Caco-2 (cell line): ENCODE data around the gene PPM1K. TPM values are rescaled to one million over a fixed set of nuclear protein-coding genes. Genes with fewer than 3 reads are reported as not detected.

Experiments
- BruUV-seq: library from RNA; stranded (reverse); fragments of 400-500 nt; replicated peaks from 2 replicates; lab custom pipeline; 2021; lab: Mats Ljungman, UMichigan
- CTCF ChIA-PET: fragments of 300-600 bp; sonication (Branson Sonifier 250); formaldehyde crosslinking; loops from one replicate; lab custom pipeline; 2022; ENCODE audit warnings: antibody characterized with exemption; lab: Charles Lee
- POLR2A ChIA-PET: fragments of 300-600 bp; sonication (Branson Sonifier 250); formaldehyde crosslinking; loops from one replicate; lab custom pipeline; 2022; ENCODE audit warnings: antibody characterized with exemption; lab: Charles Lee
- DNase-seq, 2 experiments: peaks; one replicate each; pipeline versions ENCODE4 v3.0.0 to v3.0.0-alpha.2; 2020 to 2022
- H3K27me3 ChIP-seq: replicated peaks from 2 replicates; pipeline ENCODE4 v1.6.0; 2011; ENCODE audit warnings: low read length; ENCODE audit not compliant: control insufficient read depth, insufficient read depth
- H3K36me3 ChIP-seq: 2 replicates; pipeline ENCODE4 v1.5.1; 2011; ENCODE audit warnings: low read length; ENCODE audit not compliant: control insufficient read depth, insufficient read depth
- H3K4me1 ChIP-seq: fragments of 250-450 bp; sonication (Bioruptor Pico); 2 replicates; pipeline ENCODE4 v1.5.1; 2020; ENCODE audit warnings: mild to moderate bottlenecking
- H3K4me3 ChIP-seq: 2 replicates; pipeline ENCODE4 v1.5.1; 2011; ENCODE audit warnings: low read depth, mild to moderate bottlenecking, control low read depth, low read length
- H3K9me3 ChIP-seq: fragments of 250-450 bp; sonication (Bioruptor Pico); 2 replicates; pipeline ENCODE4 v1.5.1; 2020; ENCODE audit warnings: mild to moderate bottlenecking, moderate library complexity
- H3K27ac Mint-ChIP-seq: one replicate; pipeline ENCODE4 v1.8.0; 2022; ENCODE audit warnings: mixed read lengths; ENCODE audit not compliant: unreplicated experiment
- H3K27me3 Mint-ChIP-seq: one replicate; pipeline ENCODE4 v1.8.0; 2022; ENCODE audit warnings: mixed read lengths; ENCODE audit not compliant: insufficient read depth, unreplicated experiment
- H3K36me3 Mint-ChIP-seq: one replicate; pipeline ENCODE4 v1.8.0; 2022; ENCODE audit warnings: mild to moderate bottlenecking, mixed read lengths; ENCODE audit not compliant: insufficient read depth, unreplicated experiment
- H3K4me1 Mint-ChIP-seq: one replicate; pipeline ENCODE4 v1.8.0; 2022; ENCODE audit warnings: low read depth, mixed read lengths; ENCODE audit not compliant: unreplicated experiment
- H3K4me3 Mint-ChIP-seq: one replicate; pipeline ENCODE4 v1.8.0; 2022; ENCODE audit warnings: mild to moderate bottlenecking, moderate library complexity, mixed read lengths; ENCODE audit not compliant: unreplicated experiment
- H3K9me3 Mint-ChIP-seq: one replicate; pipeline ENCODE4 v1.8.0; 2022; ENCODE audit warnings: mixed read lengths; ENCODE audit not compliant: unreplicated experiment
- CTCF ChIP-seq, 2 experiments: fragments of 200-600 bp in 1 of 2; IDR thresholded peaks; 1 replicate in 1 of 2; 2 replicates in 1 of 2; pipeline versions ENCODE4 v1.5.1 to v1.8.0; 2011 to 2022; ENCODE audit warnings: antibody characterized with exemption in 1 of 2, control low read depth in 1 of 2, inconsistent platforms in 1 of 2, low read depth in 1 of 2, low read length in 1 of 2, mild to moderate bottlenecking in 1 of 2, moderate library complexity in 1 of 2; ENCODE audit not compliant: insufficient read depth in 1 of 2, severe bottlenecking in 1 of 2, unreplicated experiment in 1 of 2
- intact Hi-C: fragments of 100-400 bp; cut with micrococcal nuclease; formaldehyde crosslinking; loops from one replicate; pipeline ENCODE4 v1.10.0; 2022; ENCODE audit not compliant: unreplicated experiment
- total RNA-seq: library from RNA; stranded (reverse); gene quantifications from 2 replicates; pipeline ENCODE4 v1.2.3, GENCODE V29; 2022

Gene PPM1K
- total RNA-seq, 1 experiment from 2014 or later, result 23.8 TPM

- Mint-ChIP-seq H3K4me3 (no peak overlapping the region), H3K36me3 (no peaks in the 10 kb centered on the region), H3K27ac (no peak overlapping the region), H3K9me3 (peaks cover 9% of the 10 kb centered on the region), H3K4me1 (no peaks in the 10 kb centered on the region), H3K27me3 (no peaks in the 10 kb centered on the region)
- intact Hi-C loops, result loop anchor here (2.0 kb wide), 1 partner anchor 72 kb away; no protein-coding TSS in a partner anchor
- no peaks in the 10 kb centered on the region for H3K36me3 ChIP-seq
- TF ChIP-seq CTCF (IDR thresholded peaks at IDR 0.05; ENCODE audit: insufficient read depth in 1 of 2, low read depth in 1 of 2, low read length in 1 of 2, severe bottlenecking in 1 of 2, unreplicated experiment in 1 of 2), result no peak
- DNase-seq, result no peak
- no peak overlapping the region for H3K4me3 ChIP-seq
- ChIA-PET CTCF (interaction anchor here (0.7 kb wide), 1 partner anchor 7 kb away, joined by 3 read pairs; no protein-coding TSS in a partner anchor), POLR2A (no interaction called here)
- H3K9me3 ChIP-seq, result no peaks in the 10 kb centered on the region
- BruUV-seq, result no TSS peak
- H3K27me3 ChIP-seq, result no peaks in the 10 kb centered on the region
- no peaks in the 10 kb centered on the region for H3K4me1 ChIP-seq
These were observed 37.2 kb downstream of the PPM1K start for GRCh38 chr4:88247148-88247547.

- ChIA-PET POLR2A (no interaction called here), CTCF (no interaction called here)
- Histone ChIP-seq H3K36me3 (no peaks in the 10 kb centered on the region), H3K4me1 (no peaks in the 10 kb centered on the region), H3K9me3 (no peaks in the 10 kb centered on the region), H3K4me3 (no peak overlapping the region), H3K27me3 (no peaks in the 10 kb centered on the region)
- Mint-ChIP-seq H3K36me3 (no peaks in the 10 kb centered on the region), H3K27me3 (no peaks in the 10 kb centered on the region), H3K27ac (no peak overlapping the region), H3K4me1 (no peaks in the 10 kb centered on the region), H3K9me3 (peaks cover 9% of the 10 kb centered on the region), H3K4me3 (no peak overlapping the region)
- intact Hi-C loops, result loop anchor here (2.0 kb wide), 1 partner anchor 72 kb away; no protein-coding TSS in a partner anchor
- no peak for TF ChIP-seq CTCF (IDR thresholded peaks at IDR 0.05; ENCODE audit: insufficient read depth in 1 of 2, low read depth in 1 of 2, low read length in 1 of 2, severe bottlenecking in 1 of 2, unreplicated experiment in 1 of 2)
- DNase-seq, result no peak
- no TSS peak for BruUV-seq
These were observed 37.8 kb downstream of the PPM1K start for GRCh38 chr4:88246600-88246999.

GRCh38 chr4:88244816-88245579 lies 39.4 kb downstream of the PPM1K start:
- Mint-ChIP-seq H3K4me1 (no peaks in the 10 kb centered on the region), H3K27me3 (no peaks in the 10 kb centered on the region), H3K27ac (no peak overlapping the region), H3K9me3 (peaks cover 9% of the 10 kb centered on the region), H3K4me3 (no peak overlapping the region), H3K36me3 (no peaks in the 10 kb centered on the region)
- Histone ChIP-seq H3K36me3 (no peaks in the 10 kb centered on the region), H3K4me3 (no peak overlapping the region), H3K27me3 (no peaks in the 10 kb centered on the region), H3K9me3 (no peaks in the 10 kb centered on the region), H3K4me1 (no peaks in the 10 kb centered on the region)
- no peak for TF ChIP-seq CTCF (IDR thresholded peaks at IDR 0.05; ENCODE audit: insufficient read depth in 1 of 2, low read depth in 1 of 2, low read length in 1 of 2, severe bottlenecking in 1 of 2, unreplicated experiment in 1 of 2)
- intact Hi-C loops, result no loop called here
- ChIA-PET POLR2A (no interaction called here), CTCF (no interaction called here)
- BruUV-seq, result no TSS peak
- DNase-seq, result no peak
